ES-I3 (cell line): ENCODE results near the gene C19orf47.
"Not testable (repeated sequence)": the region's sequence is repeated elsewhere in the genome, so short reads cannot be mapped to it uniquely, and the experiment has no call there.

Experiments
- H3K36me3 ChIP-seq: 2 replicates; pipeline ENCODE4 v1.6.1; 2013; ENCODE audit warnings: mild to moderate bottlenecking, low read length, control low read depth, moderate library complexity; ENCODE audit not compliant: insufficient read depth
- H3K4me1 ChIP-seq: 2 replicates; pipeline ENCODE4 v1.6.1; 2013; ENCODE audit warnings: mild to moderate bottlenecking, control low read depth, low read length; ENCODE audit not compliant: insufficient read depth
- H3K9ac ChIP-seq: 2 replicates; pipeline ENCODE4 v1.6.1; 2013; ENCODE audit warnings: low read depth, mild to moderate bottlenecking, low read length, moderate library complexity
- H3K9me3 ChIP-seq: 2 replicates; pipeline ENCODE4 v1.6.1; 2013; ENCODE audit warnings: mild to moderate bottlenecking, low read length, moderate library complexity; ENCODE audit not compliant: control insufficient read depth, insufficient read depth

The C19orf47 gene

DNA sequence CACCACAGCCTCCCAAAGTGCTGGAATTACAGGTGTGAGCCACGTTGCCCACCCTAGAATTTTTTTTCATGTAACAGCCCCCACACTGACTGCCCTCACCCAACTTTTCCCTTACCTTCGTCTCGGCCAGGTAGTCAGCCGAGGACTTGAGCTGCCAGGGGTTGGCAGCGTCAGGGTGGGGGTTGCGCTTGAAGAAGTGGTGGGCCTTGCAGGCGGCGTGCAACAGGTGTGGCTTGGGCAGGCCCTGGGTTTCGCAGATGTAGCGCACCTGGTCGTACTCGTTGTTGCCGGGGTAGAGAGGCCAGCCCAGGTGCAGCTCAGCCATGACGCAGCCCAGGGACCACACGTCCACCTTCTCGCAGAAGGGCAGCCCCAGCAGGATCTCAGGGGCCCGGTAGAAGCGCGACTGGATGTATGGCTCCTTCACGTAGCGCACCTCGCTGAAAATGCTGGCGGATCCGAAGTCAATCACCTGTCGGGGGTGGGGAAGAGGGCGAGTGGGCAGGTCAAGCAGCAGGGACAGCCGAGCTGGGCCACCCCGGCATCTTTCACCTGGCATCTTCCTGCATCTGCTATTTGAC lies 35.6 kb upstream of the C19orf47 start:
- peaks cover 2% of the 10 kb centered on the region; the same call in 1 of the 2 replicates for H3K36me3 ChIP-seq
- H3K4me1 ChIP-seq, result no peaks in the 10 kb centered on the region; the same call in 1 of the 2 replicates
- H3K9me3 ChIP-seq, result no peaks in the 10 kb centered on the region
- H3K9ac ChIP-seq, result no peak overlapping the region

DNA sequence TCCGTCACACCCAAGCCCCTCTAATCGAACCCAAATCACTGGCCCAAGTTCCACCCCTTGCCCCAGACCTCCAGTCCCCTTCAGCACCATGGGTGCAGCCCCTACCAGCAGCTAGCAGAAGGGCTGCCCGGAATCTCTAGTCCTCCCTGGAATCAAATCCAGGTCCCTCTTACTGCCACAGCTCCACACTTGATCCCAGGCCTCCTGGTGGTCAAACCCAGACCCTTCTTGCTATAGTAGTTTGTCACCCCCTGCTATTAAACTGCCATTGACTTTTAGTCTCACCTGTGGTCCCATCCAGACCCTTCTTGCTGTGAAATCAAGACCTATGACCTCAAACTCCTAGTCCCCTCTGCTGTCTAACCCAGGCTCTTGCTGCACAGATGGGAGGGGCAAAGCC lies 33.1 kb upstream of the C19orf47 start:
- Histone ChIP-seq H3K4me1 (no peaks in the 10 kb centered on the region; the same call in 1 of the 2 replicates), H3K9ac (no peak overlapping the region), H3K9me3 (no peaks in the 10 kb centered on the region), H3K36me3 (peaks cover 5% of the 10 kb centered on the region; the same call in 1 of the 2 replicates)

DNA sequence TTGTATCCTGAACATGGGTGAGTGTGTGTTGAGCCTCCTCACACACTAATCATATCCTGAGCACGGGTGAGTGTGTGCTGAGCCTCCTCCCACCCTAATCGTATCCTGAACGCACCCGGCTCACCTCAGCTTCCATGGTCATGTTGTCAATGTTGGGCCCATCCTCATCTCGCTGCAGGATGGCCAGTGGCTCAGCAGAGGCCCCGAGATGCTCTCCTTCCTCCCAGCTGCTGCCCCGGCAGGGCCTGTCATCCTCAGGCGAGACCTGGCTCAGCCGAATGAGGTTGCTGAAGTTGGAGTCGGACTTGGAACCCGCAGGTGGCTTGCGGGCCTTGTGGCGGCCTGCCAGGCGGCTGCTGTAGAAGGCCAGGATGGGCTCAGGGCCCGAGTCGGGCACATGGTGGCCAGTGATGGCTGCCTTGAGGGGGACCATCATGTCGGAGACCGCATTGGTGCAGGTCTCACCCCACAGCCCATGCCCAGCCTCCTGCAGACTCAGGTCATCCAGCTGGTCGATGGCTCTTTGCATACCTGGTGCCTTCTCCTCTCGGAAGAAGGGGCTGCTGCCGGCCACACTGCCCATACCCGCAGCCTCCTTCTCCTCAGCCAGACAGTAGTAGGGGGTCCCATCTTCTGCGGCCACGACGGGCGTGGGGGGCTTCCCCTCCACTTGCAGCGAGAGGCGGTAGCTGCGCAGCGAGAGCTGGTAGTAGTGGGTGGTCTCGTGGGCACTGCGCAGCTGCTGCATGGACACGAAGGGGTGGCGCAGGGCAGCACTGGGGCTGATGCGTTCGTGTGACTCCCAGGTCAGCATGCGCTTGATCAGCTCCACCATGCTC lies 32.2 kb upstream of the C19orf47 start:
- H3K36me3 ChIP-seq, result peaks cover 5% of the 10 kb centered on the region; the same call in 1 of the 2 replicates
- H3K4me1 ChIP-seq, result no peaks in the 10 kb centered on the region; the same call in 1 of the 2 replicates
- H3K9me3 ChIP-seq, result no peaks in the 10 kb centered on the region
- H3K9ac ChIP-seq, result no peak overlapping the region

- Histone ChIP-seq H3K9me3 (no peaks in the 10 kb centered on the region), H3K36me3 (peaks cover 5% of the 10 kb centered on the region; the same call in 1 of the 2 replicates), H3K4me1 (no peaks in the 10 kb centered on the region; the same call in 1 of the 2 replicates), H3K9ac (no peak overlapping the region)
These were observed 31.4 kb upstream of the C19orf47 start for GRCh38 chr19:40379446-40380198.

- H3K4me1 ChIP-seq, result no peaks in the 10 kb centered on the region
- H3K9ac ChIP-seq, result no peak overlapping the region
- peaks cover 5% of the 10 kb centered on the region for H3K36me3 ChIP-seq
These were observed 30.3 kb upstream of the C19orf47 start for GRCh38 chr19:40378509-40378908.

GRCh38 chr19:40377876-40378385 lies 29.7 kb upstream of the C19orf47 start:
- H3K4me1 ChIP-seq, result no peaks in the 10 kb centered on the region
- H3K9me3 ChIP-seq, result no peaks in the 10 kb centered on the region
- peaks cover 5% of the 10 kb centered on the region for H3K36me3 ChIP-seq
- H3K9ac ChIP-seq, result no peak overlapping the region

More at GRCh38 chr19:40378509-40378908, 30.3 kb upstream of the C19orf47 start:
- no peaks in the 10 kb centered on the region for H3K9me3 ChIP-seq

DNA sequence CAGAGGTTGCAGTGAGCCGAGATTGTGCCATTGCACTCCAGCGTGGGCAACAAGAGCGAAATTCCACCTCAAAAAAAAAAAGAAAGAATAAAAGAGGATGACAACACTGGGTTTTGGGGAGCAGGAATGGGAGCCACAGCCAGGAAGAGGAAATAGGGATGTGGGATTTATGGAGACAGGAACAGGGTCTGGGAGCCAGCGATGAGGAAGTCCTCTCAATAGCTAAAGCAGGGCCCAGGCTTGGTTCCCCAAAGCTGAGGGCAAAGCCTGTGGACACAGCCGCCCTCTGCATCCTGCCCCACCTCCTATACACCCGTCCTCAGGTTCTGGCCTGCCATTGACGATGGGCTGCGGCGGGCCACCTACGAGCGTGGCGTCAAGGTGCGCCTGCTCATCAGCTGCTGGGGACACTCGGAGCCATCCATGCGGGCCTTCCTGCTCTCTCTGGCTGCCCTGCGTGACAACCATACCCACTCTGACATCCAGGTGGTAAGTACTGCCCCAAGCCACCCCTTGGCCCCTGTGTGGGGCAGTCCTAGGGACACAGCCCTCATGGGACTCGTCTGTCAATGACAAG lies 28.2 kb upstream of the C19orf47 start:
- Histone ChIP-seq H3K9ac (no peak overlapping the region), H3K36me3 (peaks cover 12% of the 10 kb centered on the region), H3K9me3 (no peaks in the 10 kb centered on the region), H3K4me1 (no peaks in the 10 kb centered on the region)

DNA sequence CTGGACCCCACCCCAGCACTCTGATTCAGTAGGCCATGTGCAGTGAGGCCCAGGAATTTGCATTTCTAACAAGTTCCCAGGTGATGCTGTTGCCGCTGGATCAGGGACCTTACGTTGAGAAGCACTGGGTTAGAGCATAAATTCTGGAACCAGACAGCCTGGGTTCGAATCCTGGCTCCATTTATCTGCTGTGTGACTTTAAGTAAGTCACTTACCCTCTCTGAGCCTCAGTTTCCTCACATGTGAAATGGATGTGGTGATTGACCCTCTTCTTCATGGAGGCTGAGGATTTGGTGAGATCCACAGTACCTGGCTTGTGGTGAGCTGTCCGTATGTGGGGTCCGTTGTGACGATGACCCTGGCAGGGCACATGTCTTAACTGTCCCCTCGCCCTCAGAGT lies 25.9 kb upstream of the C19orf47 start:
- Histone ChIP-seq H3K9me3 (no peaks in the 10 kb centered on the region), H3K9ac (no peak overlapping the region), H3K4me1 (no peaks in the 10 kb centered on the region), H3K36me3 (peaks cover 19% of the 10 kb centered on the region)

- Histone ChIP-seq H3K9ac (no peak overlapping the region), H3K4me1 (peaks cover 5% of the 10 kb centered on the region; the same call in 1 of the 2 replicates), H3K36me3 (peaks cover 19% of the 10 kb centered on the region), H3K9me3 (no peaks in the 10 kb centered on the region)
These were observed 23.6 kb upstream of the C19orf47 start for GRCh38 chr19:40371802-40372122.

DNA sequence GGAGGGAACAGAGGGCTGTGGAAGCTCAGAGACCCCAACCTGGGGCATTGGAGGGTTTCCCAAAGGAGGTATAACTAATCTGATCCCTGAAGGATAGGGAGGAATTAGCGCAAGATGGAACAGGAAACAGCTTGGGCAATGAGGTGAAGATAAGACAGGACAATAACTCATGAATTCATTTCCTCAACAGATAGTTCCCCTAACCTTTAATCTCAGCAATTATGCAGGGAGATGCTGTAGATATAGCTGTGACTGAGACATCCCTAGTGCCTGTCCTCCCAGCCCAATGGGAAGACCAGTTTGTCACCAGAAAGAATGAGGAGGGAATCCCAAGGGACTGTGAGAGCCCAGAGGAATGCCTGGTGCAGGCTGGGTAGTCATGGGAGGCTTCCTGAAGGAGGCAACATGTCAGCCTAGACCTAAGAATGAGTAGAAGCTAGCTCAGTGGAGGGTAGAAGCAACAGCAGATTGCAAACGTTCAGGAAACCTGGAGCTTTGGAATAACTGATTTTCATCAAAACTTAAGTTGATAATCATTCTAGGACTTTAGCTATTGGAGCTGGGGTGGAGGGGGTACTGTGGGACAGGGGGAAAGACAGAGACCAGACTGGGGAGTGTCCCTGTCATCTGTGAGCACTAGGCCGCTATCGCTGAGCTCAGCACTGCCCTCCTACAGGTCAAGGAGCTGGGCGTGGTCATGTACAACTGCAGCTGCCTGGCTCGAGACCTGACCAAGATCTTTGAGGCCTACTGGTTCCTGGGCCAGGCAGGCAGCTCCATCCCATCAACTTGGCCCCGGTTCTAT lies 23.0 kb upstream of the C19orf47 start:
- peaks cover 19% of the 10 kb centered on the region for H3K36me3 ChIP-seq
- no peak overlapping the region for H3K9ac ChIP-seq
- H3K4me1 ChIP-seq, result peaks cover 7% of the 10 kb centered on the region; the same call in 1 of the 2 replicates
- no peaks in the 10 kb centered on the region for H3K9me3 ChIP-seq

- not testable (repeated sequence) for H3K4me1 ChIP-seq, H3K9me3 ChIP-seq, H3K9ac ChIP-seq
- H3K36me3 ChIP-seq, result peaks cover 19% of the 10 kb centered on the region
These were observed 22.1 kb upstream of the C19orf47 start for GRCh38 chr19:40370253-40370652.

DNA sequence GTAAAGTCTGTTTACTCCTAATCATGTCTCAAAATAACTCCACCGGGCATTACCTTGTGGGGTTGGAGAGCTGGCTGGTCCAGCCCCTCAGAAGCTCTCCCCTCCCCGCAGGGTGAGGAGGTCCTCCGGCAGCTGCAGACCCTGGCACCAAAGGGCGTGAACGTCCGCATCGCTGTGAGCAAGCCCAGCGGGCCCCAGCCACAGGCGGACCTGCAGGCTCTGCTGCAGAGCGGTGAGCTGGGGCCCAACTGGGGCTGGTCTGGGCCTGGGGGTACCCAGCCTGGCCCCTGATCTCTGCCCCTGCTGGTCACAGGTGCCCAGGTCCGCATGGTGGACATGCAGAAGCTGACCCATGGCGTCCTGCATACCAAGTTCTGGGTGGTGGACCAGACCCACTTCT lies 21.6 kb upstream of the C19orf47 start:
- H3K36me3 ChIP-seq, result peaks cover 19% of the 10 kb centered on the region
- peaks cover 9% of the 10 kb centered on the region; the same call in 1 of the 2 replicates for H3K4me1 ChIP-seq
- no peaks in the 10 kb centered on the region for H3K9me3 ChIP-seq
- H3K9ac ChIP-seq, result no peak overlapping the region

DNA sequence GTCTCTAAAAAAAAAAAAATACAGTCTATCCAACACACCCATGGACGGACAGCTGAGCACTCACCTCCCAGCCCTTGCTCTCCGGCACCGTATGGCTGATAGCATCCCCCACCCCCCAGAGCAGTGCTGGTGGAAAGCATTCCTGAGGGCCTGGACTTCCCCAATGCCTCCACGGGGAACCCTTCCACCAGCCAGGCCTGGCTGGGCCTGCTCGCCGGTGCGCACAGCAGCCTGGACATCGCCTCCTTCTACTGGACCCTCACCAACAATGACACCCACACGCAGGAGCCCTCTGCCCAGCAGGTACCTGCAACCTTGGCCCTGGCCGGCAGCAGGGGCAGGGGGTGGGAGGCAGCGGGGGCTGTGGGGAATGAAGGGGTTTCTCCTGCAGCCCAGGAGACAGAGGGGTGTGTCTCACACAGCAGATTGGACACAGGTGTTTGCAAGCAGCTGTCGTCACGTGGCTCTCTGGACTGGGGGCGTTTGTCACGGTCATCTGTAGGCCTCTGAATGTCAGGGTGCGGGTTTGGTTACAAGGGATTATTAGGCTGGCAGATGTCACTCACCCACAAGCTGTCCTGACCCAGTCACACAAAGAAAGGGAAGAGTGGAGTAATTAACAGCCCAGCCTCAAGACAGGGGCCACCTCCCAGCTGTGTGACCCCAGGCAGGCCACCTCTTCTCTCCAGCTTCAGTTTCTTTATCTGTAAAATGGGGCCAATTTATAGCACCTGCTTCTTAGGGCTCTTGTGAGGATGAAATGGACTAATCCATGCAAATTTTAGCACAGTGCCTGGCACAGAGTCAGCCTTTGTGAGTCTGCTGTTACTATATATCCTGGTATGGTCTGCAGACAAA lies 19.6 kb upstream of the C19orf47 start:
- Histone ChIP-seq H3K4me1 (peaks cover 9% of the 10 kb centered on the region; the same call in 1 of the 2 replicates), H3K9me3 (no peaks in the 10 kb centered on the region), H3K9ac (no peak overlapping the region), H3K36me3 (peaks cover 19% of the 10 kb centered on the region)
